Tibial nerve (tissue), 4 donors: ENCODE results near the gene SLC43A3. TPM values are rescaled to one million over a fixed set of nuclear protein-coding genes. Genes with fewer than 3 reads are reported as not detected.

Source experiments
- DNase-seq, 2 donors: peaks; one replicate each; pipeline ENCODE4 v3.0.0-alpha.2; 2019; ENCODE audit warnings: low spot score in 2 of 2
- H3K27ac ChIP-seq, 4 donors: fragments of 200-600 bp; sonication (generic) in 3 of 4; one replicate each; pipeline ENCODE4 v1.5.1; 2017 to 2019; ENCODE audit warnings: mild to moderate bottlenecking in 1 of 4
- H3K27me3 ChIP-seq, 2 donors: fragments of 200-600 bp; sonication (generic) in 1 of 2; one replicate each; pipeline versions ENCODE4 v1.5.1 to v1.6.0; 2017 to 2019
- H3K36me3 ChIP-seq, 3 donors: fragments of 200-600 bp; sonication (generic); one replicate each; pipeline ENCODE4 v1.5.1; 2018 to 2019
- H3K4me1 ChIP-seq, 4 donors: fragments of 200-600 bp; sonication (generic) in 3 of 4; one replicate each; pipeline ENCODE4 v1.5.1; 2017 to 2019
- H3K4me3 ChIP-seq, 4 donors: fragments of 200-600 bp; sonication (generic) in 3 of 4; one replicate each; pipeline ENCODE4 v1.5.1; 2017 to 2019; ENCODE audit warnings: mild to moderate bottlenecking in 1 of 4, moderate library complexity in 1 of 4
- H3K9me3 ChIP-seq, 4 donors: fragments of 200-600 bp; sonication (generic) in 3 of 4; one replicate each; pipeline ENCODE4 v1.5.1; 2017 to 2019
- EP300 ChIP-seq, 2 donors: sonication (generic); formaldehyde crosslinking; IDR thresholded peaks; one replicate each; pipeline ENCODE4 v1.6.1; 2017; ENCODE audit warnings: antibody characterized with exemption in 2 of 2, mild to moderate bottlenecking in 1 of 2
- POLR2A ChIP-seq, 2 donors: fragments of 450-650 bp; IDR thresholded peaks; one replicate each; pipeline ENCODE4 v1.6.1; 2017; ENCODE audit warnings: antibody characterized with exemption in 2 of 2, mild to moderate bottlenecking in 2 of 2, moderate library complexity in 2 of 2
- WGBS, 2 donors: methylation state at CpG; one replicate each; pipeline ENCODE4 v1.1.5; 2018; 5-methylcytosine and 5-hydroxymethylcytosine counted together
- total RNA-seq, 4 donors: library from RNA; depleted of rRNA; stranded (reverse); fragments of >200 nt; gene quantifications; one replicate each; pipeline ENCODE4 v1.1.0, GENCODE V29; 2016
- TF ChIP-seq, protein P1 (sequence below), 5 experiments: fragments of 200-600 bp in 3 of 5; fragments of 450-650 bp in 2 of 5; sonication (generic) in 3 of 5; IDR thresholded peaks; one replicate each; pipeline ENCODE4 v1.5.1; 2016 to 2019; ENCODE audit warnings: antibody characterized with exemption in 5 of 5, mild to moderate bottlenecking in 3 of 5, moderate library complexity in 2 of 5

Gene SLC43A3
- total RNA-seq, 4 donors from 2014 or later: 42.2 to 110 (median 94.7) TPM

DNA sequence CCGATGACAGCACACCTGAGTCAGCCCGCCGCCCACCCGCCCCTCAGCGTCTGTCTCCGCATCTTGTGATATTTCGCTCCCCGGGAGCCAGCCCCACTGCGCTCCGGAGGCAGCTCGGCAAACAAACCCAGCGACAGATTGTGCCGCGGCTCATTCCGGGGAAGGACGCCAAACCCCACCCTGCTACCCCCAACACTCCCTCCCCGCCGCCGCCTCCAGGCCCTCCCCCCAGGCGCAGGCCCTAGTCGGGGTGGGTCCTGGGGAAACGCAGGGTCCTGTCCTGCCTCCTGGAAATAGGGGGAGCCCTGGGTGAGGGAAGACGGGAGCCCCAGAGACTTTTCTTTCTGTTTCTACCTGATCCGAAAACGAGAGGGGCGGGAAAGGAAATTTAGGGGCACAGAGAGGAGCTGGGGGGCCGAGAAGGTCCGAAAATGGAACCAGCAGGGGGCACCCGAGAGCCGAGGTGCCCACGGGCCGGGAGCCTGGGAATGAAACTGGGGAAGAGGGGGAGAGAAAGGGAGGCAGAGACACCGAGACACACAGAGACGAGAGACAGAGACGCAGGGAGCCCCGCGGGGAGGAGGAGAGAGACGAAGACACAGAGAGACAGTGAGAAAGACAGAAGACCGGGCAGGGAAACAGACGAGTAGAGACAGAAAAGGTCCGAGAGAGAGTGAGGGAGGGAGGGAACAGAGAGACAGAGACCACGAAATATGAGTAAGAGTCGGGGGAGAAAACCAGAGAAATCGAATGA lies 31.7 kb upstream of the SLC43A3 start:
- Histone ChIP-seq H3K9me3 (no peaks in the 10 kb centered on the region), H3K4me1 (peaks cover 0 to 44% (median 29%) of the 10 kb centered on the region in 4 donors), H3K27ac (no peak overlapping the region), H3K36me3 (no peaks in the 10 kb centered on the region), H3K27me3 (peaks cover 2 to 63% of the 10 kb centered on the region in 2 donors), H3K4me3 (peak overlapping the region; percentile 17 to 49 (median 30))
- peak in 1 of 2 donors; percentile 50 for DNase-seq
- TF ChIP-seq, protein P1, sequence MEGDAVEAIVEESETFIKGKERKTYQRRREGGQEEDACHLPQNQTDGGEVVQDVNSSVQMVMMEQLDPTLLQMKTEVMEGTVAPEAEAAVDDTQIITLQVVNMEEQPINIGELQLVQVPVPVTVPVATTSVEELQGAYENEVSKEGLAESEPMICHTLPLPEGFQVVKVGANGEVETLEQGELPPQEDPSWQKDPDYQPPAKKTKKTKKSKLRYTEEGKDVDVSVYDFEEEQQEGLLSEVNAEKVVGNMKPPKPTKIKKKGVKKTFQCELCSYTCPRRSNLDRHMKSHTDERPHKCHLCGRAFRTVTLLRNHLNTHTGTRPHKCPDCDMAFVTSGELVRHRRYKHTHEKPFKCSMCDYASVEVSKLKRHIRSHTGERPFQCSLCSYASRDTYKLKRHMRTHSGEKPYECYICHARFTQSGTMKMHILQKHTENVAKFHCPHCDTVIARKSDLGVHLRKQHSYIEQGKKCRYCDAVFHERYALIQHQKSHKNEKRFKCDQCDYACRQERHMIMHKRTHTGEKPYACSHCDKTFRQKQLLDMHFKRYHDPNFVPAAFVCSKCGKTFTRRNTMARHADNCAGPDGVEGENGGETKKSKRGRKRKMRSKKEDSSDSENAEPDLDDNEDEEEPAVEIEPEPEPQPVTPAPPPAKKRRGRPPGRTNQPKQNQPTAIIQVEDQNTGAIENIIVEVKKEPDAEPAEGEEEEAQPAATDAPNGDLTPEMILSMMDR (IDR thresholded peaks at IDR 0.05): peak; percentile 77 to 88 (median 82)
- no peak for TF ChIP-seq EP300 (IDR thresholded peaks at IDR 0.05)
- 1 to 2% methylated on average over 33 to 41 of the region's 44 CpGs for WGBS, 2 donors

DNA sequence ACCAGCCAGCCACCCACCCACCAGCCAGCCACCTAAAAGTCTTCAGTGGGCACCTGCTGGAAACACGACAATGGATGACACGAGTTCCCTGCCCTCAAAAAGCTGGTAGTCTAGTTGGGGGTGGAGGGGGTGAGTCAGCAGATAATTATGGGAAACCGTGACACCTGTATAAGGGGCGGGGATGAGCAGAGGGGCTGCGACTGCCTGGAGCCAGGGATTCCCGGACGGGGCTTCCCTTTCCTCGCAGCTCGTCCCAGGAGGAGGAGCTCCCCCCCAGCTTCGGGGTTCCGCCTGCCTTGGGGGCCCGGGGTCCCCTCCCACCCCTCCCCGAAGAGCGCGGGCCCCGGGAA lies 31.1 kb upstream of the SLC43A3 start:
- 4 to 5% methylated on average over 11 to 15 of the region's 16 CpGs for WGBS, 2 donors
- H3K27ac ChIP-seq: no peak overlapping the region

DNA sequence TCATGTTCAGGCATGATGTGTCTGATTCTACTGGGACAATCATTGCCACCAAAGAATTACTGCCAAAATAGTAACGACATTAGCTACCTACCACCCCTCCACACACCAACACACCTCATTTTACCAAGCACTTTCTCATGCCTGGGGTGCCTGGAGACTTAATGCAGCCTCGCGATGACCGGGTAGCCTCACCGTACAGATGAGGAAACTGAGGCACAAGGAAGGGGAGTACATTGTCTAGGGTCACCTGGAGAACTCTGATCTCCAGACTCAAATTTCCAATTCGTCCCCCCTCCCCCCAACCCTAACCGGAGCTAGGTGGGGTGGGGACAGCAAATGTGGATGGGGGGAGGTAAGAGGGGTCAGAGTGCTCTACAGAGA lies 30.7 kb upstream of the SLC43A3 start:
- Histone ChIP-seq H3K9me3 (no peaks in the 10 kb centered on the region), H3K4me3 (no peak overlapping the region), H3K36me3 (no peaks in the 10 kb centered on the region), H3K4me1 (peaks cover 0 to 44% (median 29%) of the 10 kb centered on the region in 4 donors), H3K27ac (no peak overlapping the region), H3K27me3 (peaks cover 2 to 56% of the 10 kb centered on the region in 2 donors)
- TF ChIP-seq POLR2A (IDR thresholded peaks at IDR 0.05) (no peak), EP300 (IDR thresholded peaks at IDR 0.05) (no peak)
- TF ChIP-seq, protein P1 (IDR thresholded peaks at IDR 0.05): no peak
- 5 to 14% methylated on average over 7 of the region's 7 CpGs for WGBS, 2 donors
- DNase-seq: no peak

More for the DNA sequence above, 31.1 kb upstream of the SLC43A3 start:
- peaks cover 2 to 60% of the 10 kb centered on the region in 2 donors for H3K27me3 ChIP-seq
- peak overlapping the region; percentile 17 to 49 (median 30) for H3K4me3 ChIP-seq
- DNase-seq: no peak
- H3K9me3 ChIP-seq: no peaks in the 10 kb centered on the region
- H3K4me1 ChIP-seq: peaks cover 0 to 44% (median 29%) of the 10 kb centered on the region in 4 donors
- H3K36me3 ChIP-seq: no peaks in the 10 kb centered on the region
- TF ChIP-seq, protein P1 (IDR thresholded peaks at IDR 0.05): no peak
- no peak for TF ChIP-seq POLR2A (IDR thresholded peaks at IDR 0.05)
- no peak for TF ChIP-seq EP300 (IDR thresholded peaks at IDR 0.05)

DNA sequence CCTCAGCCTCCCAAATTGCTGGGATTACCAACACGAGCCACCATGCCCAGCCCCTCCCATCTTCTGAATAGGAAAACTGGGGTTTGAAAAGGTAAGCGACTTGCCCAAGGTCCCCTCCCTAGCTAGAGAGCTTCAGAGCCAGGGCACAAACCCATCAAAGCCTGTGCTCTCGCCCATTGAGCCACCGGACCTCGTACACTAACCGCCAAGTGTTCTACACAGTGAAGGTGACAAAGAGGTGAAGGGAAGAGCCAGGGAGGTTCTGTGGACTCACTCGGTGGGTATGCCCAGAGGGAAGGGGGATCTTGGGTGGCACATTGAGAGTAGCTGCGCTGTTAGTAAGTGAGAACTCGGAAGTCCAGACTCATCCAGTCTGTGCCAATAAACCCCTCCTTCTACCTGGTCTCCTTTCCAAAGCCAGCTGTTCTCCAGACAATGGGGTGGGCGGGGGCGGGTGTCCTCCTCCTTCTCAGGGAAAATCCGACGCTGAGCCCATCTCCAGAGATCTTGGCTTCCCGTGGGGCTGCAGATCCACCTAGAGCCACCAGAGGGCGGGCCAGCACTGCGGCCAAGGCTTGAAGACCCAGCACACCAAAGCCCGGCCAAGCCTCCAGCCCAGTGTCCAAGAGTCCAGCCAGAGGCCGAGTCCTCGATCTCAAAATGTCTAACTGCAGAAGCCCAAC lies 30.2 kb upstream of the SLC43A3 start:
- peaks cover 2 to 50% of the 10 kb centered on the region in 2 donors for H3K27me3 ChIP-seq
- H3K36me3 ChIP-seq: no peaks in the 10 kb centered on the region
- TF ChIP-seq EP300 (IDR thresholded peaks at IDR 0.05) (peak in 1 of 2 donors; percentile 35), POLR2A (IDR thresholded peaks at IDR 0.05) (no peak)
- TF ChIP-seq, protein P1 (IDR thresholded peaks at IDR 0.05): peak; percentile 96 to 100 (median 98)
- no peak overlapping the region for H3K27ac ChIP-seq
- no peaks in the 10 kb centered on the region for H3K9me3 ChIP-seq
- WGBS, 2 donors: 5 to 6% methylated on average over 16 to 18 of the region's 19 CpGs
- peaks cover 0 to 44% (median 29%) of the 10 kb centered on the region in 4 donors for H3K4me1 ChIP-seq
- H3K4me3 ChIP-seq: no peak overlapping the region
- DNase-seq: peak; percentile 88 to 95
